Measurements from ENCODE around the gene KCTD10. TPM values are rescaled to one million over a fixed set of nuclear protein-coding genes. Genes with fewer than 3 reads are reported as not detected.

KCTD10 gene
- total and polyA plus RNA-seq, 10 of the 15 experiments (the other 5 are each of a cell fraction or from before 2014, with no cell fraction given) = 5.6 to 52.0 (median 34.2) TPM

- Histone ChIP-seq H3K27me3 (replicated peaks in 1 of 2; ENCODE audit: control insufficient read depth in 2 of 2, insufficient read depth in 2 of 2, low read length in 1 of 2) (no peaks in the 10 kb centered on the region), H3K9ac (ENCODE audit: control insufficient read depth, insufficient read depth, low read length) (no peak overlapping the region), H3K4me3 (no peak overlapping the region), H3K9me3 (replicated peaks; ENCODE audit: control insufficient read depth, insufficient read depth, low read length) (no peaks in the 10 kb centered on the region), H3K4me2 (ENCODE audit: control insufficient read depth, insufficient read depth) (no peak overlapping the region), H3K79me2 (ENCODE audit: control insufficient read depth, insufficient read depth, low read length) (no peaks in the 10 kb centered on the region), H3K27ac (ENCODE audit: control insufficient read depth, insufficient read depth) (no peak overlapping the region), H4K20me1 (ENCODE audit: control insufficient read depth, insufficient read depth) (peaks cover 2% of the 10 kb centered on the region; the same call in 1 of the 2 replicates), H3K4me1 (ENCODE audit: control insufficient read depth, insufficient read depth, low read length) (no peaks in the 10 kb centered on the region), H3K36me3 (ENCODE audit: control insufficient read depth in 2 of 2, insufficient read depth in 2 of 2, low read length in 1 of 2) (peaks cover 4 to 15% of the 10 kb centered on the region in 2 experiments), H2AFZ (ENCODE audit: control insufficient read depth, low read depth, low read length) (no peak overlapping the region)
- in situ Hi-C loops (cut with MboI) = loop anchor here (5.0 kb wide), 1 partner anchor 260 kb away; no protein-coding TSS in a partner anchor
- CTCF ChIA-PET = interaction anchor here (0.9 to 6.0 kb wide), 3 partner anchors 35 to 289 kb away, joined by 4 to 56 read pairs (median 4); no protein-coding TSS in a partner anchor
- no peak for FAIRE-seq
- SMC1A ChIA-PET (ENCODE audit: uncharacterized antibody, unreplicated experiment) = no interaction called here
- RAD21 ChIA-PET (ENCODE audit: unreplicated experiment) = no interaction called here
- no peak for ATAC-seq
- TF ChIP-seq MAX (IDR thresholded peaks at IDR 0.05; ENCODE audit: low read depth, low read length) = no peak
- TF ChIP-seq TAF1 (IDR thresholded peaks at IDR 0.05; ENCODE audit: borderline replicate concordance, low read depth, low read length) = no peak
- TF ChIP-seq, protein P1, sequence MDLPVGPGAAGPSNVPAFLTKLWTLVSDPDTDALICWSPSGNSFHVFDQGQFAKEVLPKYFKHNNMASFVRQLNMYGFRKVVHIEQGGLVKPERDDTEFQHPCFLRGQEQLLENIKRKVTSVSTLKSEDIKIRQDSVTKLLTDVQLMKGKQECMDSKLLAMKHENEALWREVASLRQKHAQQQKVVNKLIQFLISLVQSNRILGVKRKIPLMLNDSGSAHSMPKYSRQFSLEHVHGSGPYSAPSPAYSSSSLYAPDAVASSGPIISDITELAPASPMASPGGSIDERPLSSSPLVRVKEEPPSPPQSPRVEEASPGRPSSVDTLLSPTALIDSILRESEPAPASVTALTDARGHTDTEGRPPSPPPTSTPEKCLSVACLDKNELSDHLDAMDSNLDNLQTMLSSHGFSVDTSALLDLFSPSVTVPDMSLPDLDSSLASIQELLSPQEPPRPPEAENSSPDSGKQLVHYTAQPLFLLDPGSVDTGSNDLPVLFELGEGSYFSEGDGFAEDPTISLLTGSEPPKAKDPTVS (IDR thresholded peaks at IDR 0.05; ENCODE audit: low read depth, low read length) = no peak
- TF ChIP-seq NR2C2 (IDR thresholded peaks at IDR 0.05; ENCODE audit: borderline replicate concordance, control insufficient read depth, insufficient read length, low read depth) = no peak
- no peak for TF ChIP-seq KAT2A (conservative IDR thresholded peaks at IDR 0.05; ENCODE audit: control insufficient read depth, low read depth, low read length)
- TF ChIP-seq BMI1 (IDR thresholded peaks at IDR 0.05; ENCODE audit: borderline replicate concordance) = no peak
- TF ChIP-seq BCL11A (IDR thresholded peaks at IDR 0.05; ENCODE audit: low read depth, low read length) = no peak
- no peak for TF ChIP-seq WRNIP1 (IDR thresholded peaks at IDR 0.05; ENCODE audit: borderline replicate concordance, low read depth, low read length)
- TF ChIP-seq HDAC6 (IDR thresholded peaks at IDR 0.05; ENCODE audit: unreplicated experiment) = no peak
- TF ChIP-seq STAT3 (IDR thresholded peaks at IDR 0.05; ENCODE audit: low read depth, low read length) = no peak
- TF ChIP-seq SP1 (IDR thresholded peaks at IDR 0.05; ENCODE audit: low read depth, low read length) = no peak
- no peak for TF ChIP-seq LARP7 (IDR thresholded peaks at IDR 0.05)
- no peak for TF ChIP-seq ZNF24 (IDR thresholded peaks at IDR 0.05)
- TF ChIP-seq, protein P2, sequence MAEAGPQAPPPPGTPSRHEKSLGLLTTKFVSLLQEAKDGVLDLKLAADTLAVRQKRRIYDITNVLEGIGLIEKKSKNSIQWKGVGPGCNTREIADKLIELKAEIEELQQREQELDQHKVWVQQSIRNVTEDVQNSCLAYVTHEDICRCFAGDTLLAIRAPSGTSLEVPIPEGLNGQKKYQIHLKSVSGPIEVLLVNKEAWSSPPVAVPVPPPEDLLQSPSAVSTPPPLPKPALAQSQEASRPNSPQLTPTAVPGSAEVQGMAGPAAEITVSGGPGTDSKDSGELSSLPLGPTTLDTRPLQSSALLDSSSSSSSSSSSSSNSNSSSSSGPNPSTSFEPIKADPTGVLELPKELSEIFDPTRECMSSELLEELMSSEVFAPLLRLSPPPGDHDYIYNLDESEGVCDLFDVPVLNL (IDR thresholded peaks at IDR 0.05; ENCODE audit: low read depth, low read length) = no peak
- TF ChIP-seq, protein P3, sequence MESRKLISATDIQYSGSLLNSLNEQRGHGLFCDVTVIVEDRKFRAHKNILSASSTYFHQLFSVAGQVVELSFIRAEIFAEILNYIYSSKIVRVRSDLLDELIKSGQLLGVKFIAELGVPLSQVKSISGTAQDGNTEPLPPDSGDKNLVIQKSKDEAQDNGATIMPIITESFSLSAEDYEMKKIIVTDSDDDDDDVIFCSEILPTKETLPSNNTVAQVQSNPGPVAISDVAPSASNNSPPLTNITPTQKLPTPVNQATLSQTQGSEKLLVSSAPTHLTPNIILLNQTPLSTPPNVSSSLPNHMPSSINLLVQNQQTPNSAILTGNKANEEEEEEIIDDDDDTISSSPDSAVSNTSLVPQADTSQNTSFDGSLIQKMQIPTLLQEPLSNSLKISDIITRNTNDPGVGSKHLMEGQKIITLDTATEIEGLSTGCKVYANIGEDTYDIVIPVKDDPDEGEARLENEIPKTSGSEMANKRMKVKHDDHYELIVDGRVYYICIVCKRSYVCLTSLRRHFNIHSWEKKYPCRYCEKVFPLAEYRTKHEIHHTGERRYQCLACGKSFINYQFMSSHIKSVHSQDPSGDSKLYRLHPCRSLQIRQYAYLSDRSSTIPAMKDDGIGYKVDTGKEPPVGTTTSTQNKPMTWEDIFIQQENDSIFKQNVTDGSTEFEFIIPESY (IDR thresholded peaks at IDR 0.05) = no peak
- no peak for TF ChIP-seq IRF4 (IDR thresholded peaks at IDR 0.05; ENCODE audit: low read depth, low read length)
- intact Hi-C loops (cut with micrococcal nuclease; ENCODE audit: unreplicated experiment) = loop anchor here (1.0 to 5.0 kb wide), 2 partner anchors 258 to 330 kb away; no protein-coding TSS in a partner anchor
- POLR2A ChIA-PET = no interaction called here
- BruUV-seq (replicated peaks) = no TSS peak
- WGBS (ENCODE audit: insufficient coverage, insufficient replicate concordance, low lambda C conversion rate, missing lambda C conversion rate) = 86% methylated on average over 6 of the region's 6 CpGs
- no peak for DNase-seq (ENCODE audit: low read depth, low spot score)
Measured at GRCh38 chr12:109517619-109518018, 40.5 kb upstream of the KCTD10 start.
